ENCODE data around the gene KIF13A. TPM values are rescaled to one million over a fixed set of nuclear protein-coding genes. Genes with fewer than 3 reads are reported as not detected.

Gene KIF13A
- total and polyA plus RNA-seq, 2 experiments from 2014 or later: 8.4 to 28.2 TPM

DNA sequence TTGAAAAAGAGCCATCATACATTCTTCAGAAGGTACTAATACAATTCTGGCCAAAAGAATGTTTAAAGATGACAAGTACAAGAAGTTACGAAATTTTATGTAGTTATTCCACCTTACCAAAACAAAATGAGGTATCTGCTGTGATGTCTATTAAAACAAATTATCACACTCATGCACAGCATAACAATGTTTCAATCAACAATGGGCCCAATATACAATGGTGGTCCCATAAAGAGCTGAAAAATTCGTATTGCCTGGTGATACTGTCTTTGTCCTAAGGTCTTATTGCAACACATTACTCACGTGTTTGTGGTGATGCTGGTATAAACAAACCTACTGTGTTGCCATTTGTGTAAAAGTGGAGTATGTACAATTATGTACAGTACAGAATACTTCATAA is 277.1 kb downstream of the KIF13A start (continued):
- TF ChIP-seq, protein P1, sequence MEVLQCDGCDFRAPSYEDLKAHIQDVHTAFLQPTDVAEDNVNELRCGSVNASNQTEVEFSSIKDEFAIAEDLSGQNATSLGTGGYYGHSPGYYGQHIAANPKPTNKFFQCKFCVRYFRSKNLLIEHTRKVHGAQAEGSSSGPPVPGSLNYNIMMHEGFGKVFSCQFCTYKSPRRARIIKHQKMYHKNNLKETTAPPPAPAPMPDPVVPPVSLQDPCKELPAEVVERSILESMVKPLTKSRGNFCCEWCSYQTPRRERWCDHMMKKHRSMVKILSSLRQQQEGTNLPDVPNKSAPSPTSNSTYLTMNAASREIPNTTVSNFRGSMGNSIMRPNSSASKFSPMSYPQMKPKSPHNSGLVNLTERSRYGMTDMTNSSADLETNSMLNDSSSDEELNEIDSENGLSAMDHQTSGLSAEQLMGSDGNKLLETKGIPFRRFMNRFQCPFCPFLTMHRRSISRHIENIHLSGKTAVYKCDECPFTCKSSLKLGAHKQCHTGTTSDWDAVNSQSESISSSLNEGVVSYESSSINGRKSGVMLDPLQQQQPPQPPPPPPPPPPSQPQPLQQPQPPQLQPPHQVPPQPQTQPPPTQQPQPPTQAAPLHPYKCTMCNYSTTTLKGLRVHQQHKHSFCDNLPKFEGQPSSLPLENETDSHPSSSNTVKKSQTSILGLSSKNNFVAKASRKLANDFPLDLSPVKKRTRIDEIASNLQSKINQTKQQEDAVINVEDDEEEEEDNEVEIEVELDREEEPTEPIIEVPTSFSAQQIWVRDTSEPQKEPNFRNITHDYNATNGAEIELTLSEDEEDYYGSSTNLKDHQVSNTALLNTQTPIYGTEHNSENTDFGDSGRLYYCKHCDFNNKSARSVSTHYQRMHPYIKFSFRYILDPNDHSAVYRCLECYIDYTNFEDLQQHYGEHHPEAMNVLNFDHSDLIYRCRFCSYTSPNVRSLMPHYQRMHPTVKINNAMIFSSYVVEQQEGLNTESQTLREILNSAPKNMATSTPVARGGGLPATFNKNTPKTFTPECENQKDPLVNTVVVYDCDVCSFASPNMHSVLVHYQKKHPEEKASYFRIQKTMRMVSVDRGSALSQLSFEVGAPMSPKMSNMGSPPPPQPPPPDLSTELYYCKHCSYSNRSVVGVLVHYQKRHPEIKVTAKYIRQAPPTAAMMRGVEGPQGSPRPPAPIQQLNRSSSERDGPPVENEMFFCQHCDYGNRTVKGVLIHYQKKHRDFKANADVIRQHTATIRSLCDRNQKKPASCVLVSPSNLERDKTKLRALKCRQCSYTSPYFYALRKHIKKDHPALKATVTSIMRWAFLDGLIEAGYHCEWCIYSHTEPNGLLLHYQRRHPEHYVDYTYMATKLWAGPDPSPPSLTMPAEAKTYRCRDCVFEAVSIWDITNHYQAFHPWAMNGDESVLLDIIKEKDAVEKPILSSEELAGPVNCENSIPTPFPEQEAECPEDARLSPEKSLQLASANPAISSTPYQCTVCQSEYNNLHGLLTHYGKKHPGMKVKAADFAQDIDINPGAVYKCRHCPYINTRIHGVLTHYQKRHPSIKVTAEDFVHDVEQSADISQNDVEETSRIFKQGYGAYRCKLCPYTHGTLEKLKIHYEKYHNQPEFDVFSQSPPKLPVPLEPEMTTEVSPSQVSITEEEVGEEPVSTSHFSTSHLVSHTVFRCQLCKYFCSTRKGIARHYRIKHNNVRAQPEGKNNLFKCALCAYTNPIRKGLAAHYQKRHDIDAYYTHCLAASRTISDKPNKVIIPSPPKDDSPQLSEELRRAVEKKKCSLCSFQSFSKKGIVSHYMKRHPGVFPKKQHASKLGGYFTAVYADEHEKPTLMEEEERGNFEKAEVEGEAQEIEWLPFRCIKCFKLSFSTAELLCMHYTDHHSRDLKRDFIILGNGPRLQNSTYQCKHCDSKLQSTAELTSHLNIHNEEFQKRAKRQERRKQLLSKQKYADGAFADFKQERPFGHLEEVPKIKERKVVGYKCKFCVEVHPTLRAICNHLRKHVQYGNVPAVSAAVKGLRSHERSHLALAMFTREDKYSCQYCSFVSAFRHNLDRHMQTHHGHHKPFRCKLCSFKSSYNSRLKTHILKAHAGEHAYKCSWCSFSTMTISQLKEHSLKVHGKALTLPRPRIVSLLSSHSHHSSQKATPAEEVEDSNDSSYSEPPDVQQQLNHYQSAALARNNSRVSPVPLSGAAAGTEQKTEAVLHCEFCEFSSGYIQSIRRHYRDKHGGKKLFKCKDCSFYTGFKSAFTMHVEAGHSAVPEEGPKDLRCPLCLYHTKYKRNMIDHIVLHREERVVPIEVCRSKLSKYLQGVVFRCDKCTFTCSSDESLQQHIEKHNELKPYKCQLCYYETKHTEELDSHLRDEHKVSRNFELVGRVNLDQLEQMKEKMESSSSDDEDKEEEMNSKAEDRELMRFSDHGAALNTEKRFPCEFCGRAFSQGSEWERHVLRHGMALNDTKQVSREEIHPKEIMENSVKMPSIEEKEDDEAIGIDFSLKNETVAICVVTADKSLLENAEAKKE (CRISPR knock-in tag; IDR thresholded peaks at IDR 0.05): no peak
- TF ChIP-seq CTCF (conservative IDR thresholded peaks at IDR 0.05; ENCODE audit: low read depth in 2 of 2) (no peak), ZNF114 (CRISPR knock-in tag; IDR thresholded peaks at IDR 0.05) (no peak)

GRCh38 chr6:17709476-17709875 is 278.0 kb downstream of the KIF13A start:
- no peaks in the 10 kb centered on the region for H3K27me3 ChIP-seq (ENCODE audit: insufficient read depth)
- Mint-ChIP-seq H3K27ac (no peak overlapping the region), H3K9me3 (peaks cover 7% of the 10 kb centered on the region; the same call in 1 of the 3 replicates), H3K36me3 (ENCODE audit: low read depth) (peaks cover 6% of the 10 kb centered on the region; the same call in 2 of the 3 replicates), H3K4me1 (peaks cover 15% of the 10 kb centered on the region), H3K27me3 (ENCODE audit: insufficient read depth, low read depth, poor library complexity) (peaks cover 9% of the 10 kb centered on the region), H3K4me3 (no peak overlapping the region)
- H2AFZ ChIP-seq: no peak overlapping the region
- H3K27ac ChIP-seq (ENCODE audit: low read depth): no peak overlapping the region
- no peaks in the 10 kb centered on the region for H3K9me2 ChIP-seq (ENCODE audit: insufficient read depth)
- ATAC-seq (no peak), DNase-seq (ENCODE audit: low spot score) (no peak)
- no peak overlapping the region for H3K4me3 ChIP-seq
- 0 out of 2 replicates have a peak, but pooled peaks cover 4% of the 10 kb centered on the region for H3F3A ChIP-seq (replicated peaks; ENCODE audit: low read depth)
- no peaks in the 10 kb centered on the region for H4K20me1 ChIP-seq (replicated peaks; ENCODE audit: insufficient read depth)
- H3K4me1 ChIP-seq (ENCODE audit: insufficient read depth): peaks cover 10% of the 10 kb centered on the region
- H3K4me2 ChIP-seq: no peak overlapping the region
- H3K79me2 ChIP-seq (replicated peaks; ENCODE audit: insufficient read depth): peaks cover 19% of the 10 kb centered on the region
- no peaks in the 10 kb centered on the region for H3K36me3 ChIP-seq (ENCODE audit: insufficient read depth)
- TF ChIP-seq REST (IDR thresholded peaks at IDR 0.05; ENCODE audit: unreplicated experiment): no peak

Data from GM23338 (cell line).